MM.1S (cell line): ENCODE results near the gene SCGB1C2.

ENCODE experiments used
- DNase-seq: peaks from one replicate; pipeline ENCODE4 v3.0.0-alpha.2; 2015
- H2AFZ ChIP-seq: fragments of 300-600 bp; sonication (generic); 2 replicates; pipeline ENCODE4 v1.6.0; 2016; ENCODE audit warnings: antibody characterized with exemption, low read length
- H3F3A ChIP-seq: fragments of 300-600 bp; sonication (generic); 2 replicates; pipeline ENCODE4 v1.6.1; 2016; ENCODE audit warnings: mild to moderate bottlenecking, antibody characterized with exemption, low read length, moderate library complexity, mixed read lengths; ENCODE audit not compliant: insufficient read depth
- H3K27ac ChIP-seq: fragments of 300-600 bp; sonication (generic); 2 replicates; pipeline ENCODE4 v1.5.1; 2016; ENCODE audit warnings: mild to moderate bottlenecking, low read length
- H3K27me3 ChIP-seq: fragments of 300-600 bp; sonication (generic); replicated peaks from 2 replicates; pipeline ENCODE4 v1.6.0; 2016; ENCODE audit warnings: low read length; ENCODE audit not compliant: insufficient read depth
- H3K36me3 ChIP-seq: fragments of 300-600 bp; sonication (generic); replicated peaks from 2 replicates; pipeline ENCODE4 v1.6.1; 2016; ENCODE audit warnings: mild to moderate bottlenecking, low read length, mixed read lengths; ENCODE audit not compliant: insufficient read depth
- H3K4me1 ChIP-seq: fragments of 300-600 bp; sonication (generic); 2 replicates; pipeline ENCODE4 v1.6.1; 2016; ENCODE audit warnings: low read length, mixed read lengths
- H3K4me2 ChIP-seq: fragments of 300-600 bp; sonication (generic); 2 replicates; pipeline ENCODE4 v1.6.0; 2016; ENCODE audit warnings: low read depth, low read length
- H3K4me3 ChIP-seq: fragments of 300-600 bp; sonication (generic); 2 replicates; pipeline ENCODE4 v1.5.1; 2016; ENCODE audit warnings: low read length, mixed read lengths
- H3K79me2 ChIP-seq: fragments of 300-600 bp; sonication (generic); 2 replicates; pipeline ENCODE4 v1.6.1; 2016; ENCODE audit warnings: mixed run types, low read length, mixed read lengths
- H3K9ac ChIP-seq: fragments of 300-600 bp; sonication (generic); 2 replicates; pipeline ENCODE4 v1.6.1; 2016; ENCODE audit warnings: low read length, mixed read lengths
- H3K9me2 ChIP-seq: fragments of 300-600 bp; sonication (generic); replicated peaks from 2 replicates; pipeline ENCODE4 v1.6.1; 2016; ENCODE audit warnings: mild to moderate bottlenecking, low read length, mixed read lengths; ENCODE audit not compliant: insufficient read depth
- H3K9me3 ChIP-seq: fragments of 300-600 bp; sonication (generic); replicated peaks from 2 replicates; pipeline ENCODE4 v1.6.1; 2016; ENCODE audit warnings: mild to moderate bottlenecking, low read length, mixed read lengths; ENCODE audit not compliant: insufficient read depth
- H4K20me1 ChIP-seq: fragments of 300-600 bp; sonication (generic); 2 replicates; pipeline ENCODE4 v1.6.1; 2016; ENCODE audit warnings: mild to moderate bottlenecking, low read length, moderate library complexity, mixed read lengths; ENCODE audit not compliant: insufficient read depth
- CTCF ChIP-seq: fragments of 300-600 bp; sonication (generic); IDR thresholded peaks from 2 replicates; pipeline ENCODE4 v1.5.1; 2016; ENCODE audit warnings: antibody characterized with exemption, low read length, mixed read lengths
- EZH2 ChIP-seq: fragments of 300-600 bp; sonication (generic); optimal IDR thresholded peaks from 2 replicates; pipeline ENCODE3; 2017; ENCODE audit warnings: low read depth, mild to moderate bottlenecking, antibody characterized with exemption, low read length, mixed read lengths
- EZH2phosphoT487 ChIP-seq: fragments of 300-600 bp; sonication (generic); IDR thresholded peaks from 2 replicates; pipeline ENCODE4 v1.6.1; 2018; ENCODE audit warnings: antibody characterized with exemption, low read length

The SCGB1C2 gene

DNA sequence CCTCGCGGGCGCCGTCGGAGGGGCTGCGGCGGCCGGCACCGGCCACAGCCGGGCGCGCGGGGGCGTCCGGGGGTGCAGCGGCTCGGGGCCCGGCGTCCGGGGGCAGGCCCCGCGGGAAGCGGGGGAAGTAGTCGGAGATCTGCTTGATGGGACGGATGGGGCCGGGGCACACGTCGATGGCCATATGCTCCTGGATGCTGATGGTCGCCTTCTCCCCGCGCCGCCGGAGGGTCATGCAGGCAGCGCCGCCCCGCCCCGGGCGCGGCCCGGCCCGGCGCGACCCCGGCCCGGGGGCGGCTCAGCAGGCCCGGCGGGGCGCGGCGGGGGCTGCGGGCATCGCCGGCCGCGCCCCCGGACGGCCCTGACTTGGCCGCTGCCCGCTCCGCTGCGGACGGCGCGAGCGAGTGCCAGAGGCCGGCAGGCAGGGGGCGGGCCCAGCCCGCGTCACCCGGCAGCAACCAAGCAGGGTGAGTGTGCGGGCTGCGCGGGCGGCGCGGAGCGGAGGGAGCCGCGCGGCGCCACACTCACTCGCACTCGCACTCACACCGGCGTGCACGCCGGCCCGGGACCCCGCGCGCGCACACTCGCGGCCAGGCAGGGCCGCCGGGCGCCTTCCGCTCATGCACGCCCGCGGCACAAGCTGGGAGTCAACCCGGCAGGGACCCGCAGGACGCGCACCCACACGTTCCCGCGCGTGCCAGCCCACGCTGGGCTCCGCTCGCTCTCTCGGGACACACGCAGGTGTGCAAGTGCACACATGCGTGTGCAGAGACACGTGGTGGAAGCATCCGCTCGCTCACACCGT is 44.1 kb downstream of the SCGB1C2 start, which contains the start of gene DOC2B:
Gene DOC2B (minus strand): TSS at position 406 of the 805 bp plus-strand sequence. CDS start 171 bp downstream, at position 235.
- no peak within 1 kb of the TSS for H2AFZ ChIP-seq
- peaks cover 71% of the 10 kb centered on the region for H3K27me3 ChIP-seq
- no peaks in the 10 kb centered on the region for H3K36me3 ChIP-seq
- no peaks in the 10 kb centered on the region for H3K9me3 ChIP-seq
- no peak for DNase-seq
- no peak within 1 kb of the TSS for H3K4me2 ChIP-seq
- no peak within 1 kb of the TSS for H3K27ac ChIP-seq
- H3K79me2 ChIP-seq: no peaks in the 10 kb centered on the region
- no peak for TF ChIP-seq CTCF
- TF ChIP-seq EZH2phosphoT487: no peak
- TF ChIP-seq EZH2: no peak
- no peaks in the 10 kb centered on the region for H3F3A ChIP-seq
- no peak within 1 kb of the TSS for H3K9ac ChIP-seq
- H3K4me3 ChIP-seq: no peak within 1 kb of the TSS
- H3K9me2 ChIP-seq: no peaks in the 10 kb centered on the region
- H4K20me1 ChIP-seq: no peaks in the 10 kb centered on the region
- H3K4me1 ChIP-seq: no peaks in the 10 kb centered on the region

GRCh38 chr17:182050-182751 is 44.8 kb downstream of the SCGB1C2 start:
- Histone ChIP-seq H3K79me2 (no peaks in the 10 kb centered on the region), H3K4me3 (no peak overlapping the region), H3K27ac (no peak overlapping the region), H3K4me1 (no peaks in the 10 kb centered on the region), H3K36me3 (no peaks in the 10 kb centered on the region), H3F3A (no peaks in the 10 kb centered on the region), H3K9me2 (no peaks in the 10 kb centered on the region), H2AFZ (no peak overlapping the region), H3K9me3 (no peaks in the 10 kb centered on the region), H3K4me2 (no peak overlapping the region), H4K20me1 (no peaks in the 10 kb centered on the region), H3K9ac (no peak overlapping the region), H3K27me3 (peaks cover 71% of the 10 kb centered on the region)
- no peak for DNase-seq
- TF ChIP-seq EZH2 (no peak), EZH2phosphoT487 (no peak), CTCF (no peak)

- no peak for DNase-seq
- no peaks in the 10 kb centered on the region for H4K20me1 ChIP-seq
- H3F3A ChIP-seq: no peaks in the 10 kb centered on the region
- no peaks in the 10 kb centered on the region for H3K9me3 ChIP-seq
- H3K4me2 ChIP-seq: no peak overlapping the region
- no peak overlapping the region for H2AFZ ChIP-seq
- H3K79me2 ChIP-seq: no peaks in the 10 kb centered on the region
- no peak overlapping the region for H3K27ac ChIP-seq
- H3K27me3 ChIP-seq: peaks cover 69% of the 10 kb centered on the region
- H3K9ac ChIP-seq: no peak overlapping the region
- TF ChIP-seq EZH2phosphoT487 (no peak), EZH2 (no peak), CTCF (no peak)
- no peak overlapping the region for H3K4me3 ChIP-seq
- H3K36me3 ChIP-seq: no peaks in the 10 kb centered on the region
- H3K9me2 ChIP-seq: no peaks in the 10 kb centered on the region
- no peaks in the 10 kb centered on the region for H3K4me1 ChIP-seq
Measured at GRCh38 chr17:183021-183420, 45.7 kb downstream of the SCGB1C2 start.
